T follicular helper cell (primary cell): ENCODE data around the gene BAIAP2.

Experiments used
- DNase-seq: peaks from one replicate; pipeline ENCODE4 v3.0.0-alpha.2; 2020; ENCODE audit warnings: low read depth

The BAIAP2 gene

GRCh38 chr17:81126281-81127132 lies 91.6 kb downstream of the BAIAP2 start:
- no peak for DNase-seq

- no peak for DNase-seq
These were observed 92.1 kb downstream of the BAIAP2 start for GRCh38 chr17:81127133-81127455.

- DNase-seq: no peak
These were observed 92.7 kb downstream of the BAIAP2 start for GRCh38 chr17:81127526-81128177.

GRCh38 chr17:81128338-81128737 lies 93.4 kb downstream of the BAIAP2 start:
- no peak for DNase-seq

- no peak for DNase-seq
These were observed 93.8 kb downstream of the BAIAP2 start for GRCh38 chr17:81128774-81129173.

GRCh38 chr17:81129289-81129688 lies 94.3 kb downstream of the BAIAP2 start:
- no peak for DNase-seq

- no peak for DNase-seq
These were observed 94.9 kb downstream of the BAIAP2 start for GRCh38 chr17:81129711-81130367.

GRCh38 chr17:81130385-81131361 lies 95.7 kb downstream of the BAIAP2 start:
- DNase-seq: no peak

GRCh38 chr17:81131486-81132196 lies 96.7 kb downstream of the BAIAP2 start:
- DNase-seq: no peak

- no peak for DNase-seq
These were observed 97.2 kb downstream of the BAIAP2 start for GRCh38 chr17:81132197-81132540.

- DNase-seq: no peak
These were observed 98.1 kb downstream of the BAIAP2 start for GRCh38 chr17:81132770-81133723.

- DNase-seq: no peak
These were observed 99.3 kb downstream of the BAIAP2 start for GRCh38 chr17:81134064-81134781.

GRCh38 chr17:81135505-81136278 lies 100.7 kb downstream of the BAIAP2 start:
- DNase-seq: no peak

- no peak for DNase-seq
These were observed 101.4 kb downstream of the BAIAP2 start for GRCh38 chr17:81136366-81136765.

- no peak for DNase-seq
These were observed 102.3 kb downstream of the BAIAP2 start for GRCh38 chr17:81137248-81137647.

GRCh38 chr17:81138083-81138482 lies 103.1 kb downstream of the BAIAP2 start:
- DNase-seq: no peak

GRCh38 chr17:81138500-81138899 lies 103.5 kb downstream of the BAIAP2 start:
- no peak for DNase-seq

GRCh38 chr17:81139428-81139827 lies 104.5 kb downstream of the BAIAP2 start:
- no peak for DNase-seq

GRCh38 chr17:81140018-81140417 lies 105.1 kb downstream of the BAIAP2 start:
- DNase-seq: no peak
